A673 (cell line): ENCODE results near the gene C18orf32.

ENCODE experiments used
- CTCF ChIP-seq: fragments of 300-800, 200-600 bp; sonication (generic); conservative IDR thresholded peaks from 2 replicates; pipeline ENCODE4 v1.5.1; 2017; ENCODE audit warnings: low read depth, mild to moderate bottlenecking, antibody characterized with exemption, low read length, moderate library complexity, mixed read lengths
- EZH2 ChIP-seq: fragments of 200-600 bp; sonication (generic); IDR thresholded peaks from 2 replicates; pipeline ENCODE4 v1.6.1; 2017; ENCODE audit warnings: borderline replicate concordance, low read depth, mild to moderate bottlenecking, mixed read lengths, antibody characterized with exemption, low read length; ENCODE audit not compliant: poor library complexity, severe bottlenecking

- TF ChIP-seq CTCF (no peak), EZH2 (no peak)
These were observed 40.6 kb downstream of the C18orf32 start for GRCh38 chr18:49446481-49446880.
